ENCODE results near the gene RRP1B. TPM values are rescaled to one million over a fixed set of nuclear protein-coding genes. Genes with fewer than 3 reads are reported as not detected.

RRP1B gene
- total RNA-seq, 1 donor from 2014 or later, result 10.6 TPM

- Histone ChIP-seq H3K36me3 (peaks cover 86 to 89% of the 10 kb centered on the region in 2 donors), H3K4me1 (no peaks in the 10 kb centered on the region), H3K27ac (no peak overlapping the region), H3K4me3 (no peak overlapping the region), H3K27me3 (no peaks in the 10 kb centered on the region), H3K9me3 (no peaks in the 10 kb centered on the region)
- DNase-seq (ENCODE audit: low spot score in 2 of 2), result no peak
- intact Hi-C loops (cut with DNase I), result no loop called here
- TF ChIP-seq CTCF (IDR thresholded peaks at IDR 0.05), result no peak
Observed at GRCh38 chr21:43688906-43689305, 29.5 kb downstream of the RRP1B start.

- Histone ChIP-seq H3K4me1 (no peaks in the 10 kb centered on the region), H3K4me3 (no peak overlapping the region), H3K27ac (no peak overlapping the region), H3K36me3 (peaks cover 78 to 89% of the 10 kb centered on the region in 2 donors), H3K9me3 (no peaks in the 10 kb centered on the region), H3K27me3 (no peaks in the 10 kb centered on the region)
- no peak for TF ChIP-seq CTCF (IDR thresholded peaks at IDR 0.05)
- intact Hi-C loops (cut with DNase I), result no loop called here
- no peak for DNase-seq (ENCODE audit: low spot score in 2 of 2)
Observed at GRCh38 chr21:43689556-43690337, 30.4 kb downstream of the RRP1B start.

GRCh38 chr21:43690346-43690745 lies 31.0 kb downstream of the RRP1B start:
- Histone ChIP-seq H3K4me1 (no peaks in the 10 kb centered on the region), H3K9me3 (no peaks in the 10 kb centered on the region), H3K27me3 (no peaks in the 10 kb centered on the region), H3K36me3 (peaks cover 72 to 88% of the 10 kb centered on the region in 2 donors), H3K4me3 (no peak overlapping the region), H3K27ac (no peak overlapping the region)
- TF ChIP-seq CTCF (IDR thresholded peaks at IDR 0.05), result no peak
- intact Hi-C loops (cut with DNase I), result no loop called here
- no peak for DNase-seq (ENCODE audit: low spot score in 2 of 2)

DNA sequence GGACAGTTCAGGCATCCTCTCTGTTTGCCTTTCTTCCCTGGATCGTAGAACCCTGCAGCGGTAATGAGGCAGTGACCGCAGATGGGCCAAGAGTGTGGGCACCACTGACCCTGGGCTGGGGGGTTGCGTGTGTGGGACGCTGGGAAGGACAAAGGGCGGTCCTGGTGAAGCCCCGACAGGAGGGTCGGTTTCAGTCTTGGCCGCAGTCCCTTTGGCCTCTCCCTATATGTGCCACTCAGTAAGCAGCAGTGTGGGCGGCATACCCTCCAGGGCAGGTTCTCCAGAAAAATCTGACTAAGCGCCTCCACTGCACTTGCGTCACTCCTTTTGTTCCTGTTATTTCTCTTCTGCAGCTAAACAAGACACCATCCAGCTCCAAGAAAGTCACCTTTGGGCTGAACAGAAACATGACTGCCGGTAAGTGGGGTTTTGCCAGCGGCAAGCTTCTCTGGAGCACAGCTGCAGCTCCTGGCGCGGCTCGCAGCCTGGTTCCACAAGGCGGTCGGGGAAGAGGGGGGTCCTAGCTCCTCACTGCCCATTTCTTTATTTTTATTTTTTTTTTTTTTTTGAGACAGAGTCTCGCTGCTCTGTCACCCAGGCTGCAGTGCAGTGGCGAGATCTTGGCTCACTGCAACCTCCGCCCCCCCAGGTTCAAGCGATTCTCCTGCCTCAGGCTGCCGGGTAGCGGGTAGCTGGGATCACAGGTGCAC lies 31.9 kb downstream of the RRP1B start:
- TF ChIP-seq CTCF (IDR thresholded peaks at IDR 0.05), result no peak
- H3K9me3 ChIP-seq, result no peaks in the 10 kb centered on the region
- no peak overlapping the region for H3K27ac ChIP-seq
- H3K4me1 ChIP-seq, result no peaks in the 10 kb centered on the region
- no peak overlapping the region for H3K4me3 ChIP-seq
- DNase-seq (ENCODE audit: low spot score in 2 of 2), result no peak
- H3K27me3 ChIP-seq, result no peaks in the 10 kb centered on the region
- peaks cover 64 to 88% of the 10 kb centered on the region in 2 donors for H3K36me3 ChIP-seq
- intact Hi-C loops (cut with DNase I), result no loop called here

DNA sequence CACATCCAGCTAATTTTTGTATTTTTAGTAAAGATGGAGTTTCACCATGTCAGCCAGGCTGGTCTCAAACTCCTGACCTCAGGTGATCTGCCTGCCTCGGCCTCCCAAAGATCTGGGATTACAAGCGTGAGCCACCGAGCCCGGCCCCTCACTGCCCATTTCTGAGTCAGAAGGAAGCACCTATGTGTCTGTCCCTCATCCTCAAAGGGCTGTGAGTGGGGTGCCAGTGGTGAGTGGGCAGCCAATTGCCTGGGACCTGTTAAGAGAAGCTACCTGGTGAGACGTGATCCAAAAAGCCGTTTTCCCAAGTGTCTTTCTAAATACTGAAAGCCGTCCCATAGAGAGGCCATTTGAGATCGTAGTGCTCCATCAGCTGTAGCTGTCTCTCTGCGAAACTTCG lies 32.4 kb downstream of the RRP1B start:
- Histone ChIP-seq H3K9me3 (no peaks in the 10 kb centered on the region), H3K4me1 (no peaks in the 10 kb centered on the region), H3K36me3 (peaks cover 58 to 88% of the 10 kb centered on the region in 2 donors), H3K27ac (no peak overlapping the region), H3K4me3 (no peak overlapping the region), H3K27me3 (no peaks in the 10 kb centered on the region)
- DNase-seq (ENCODE audit: low spot score in 2 of 2), result no peak
- intact Hi-C loops (cut with DNase I), result no loop called here
- TF ChIP-seq CTCF (IDR thresholded peaks at IDR 0.05), result no peak

All from ascending aorta (tissue), 2 donors.